IPS-NIHi7 (cell line): Measurements from ENCODE around the gene C5orf63.
"Not testable (repeated sequence)": the region's sequence is repeated elsewhere in the genome, so short reads cannot be mapped to it uniquely, and the experiment has no call there.

Experiments used
- DNase-seq: peaks from one replicate; pipeline ENCODE4 v3.0.0; 2012; ENCODE audit warnings: mixed read lengths; ENCODE audit errors: extremely low spot score

Gene C5orf63

DNA sequence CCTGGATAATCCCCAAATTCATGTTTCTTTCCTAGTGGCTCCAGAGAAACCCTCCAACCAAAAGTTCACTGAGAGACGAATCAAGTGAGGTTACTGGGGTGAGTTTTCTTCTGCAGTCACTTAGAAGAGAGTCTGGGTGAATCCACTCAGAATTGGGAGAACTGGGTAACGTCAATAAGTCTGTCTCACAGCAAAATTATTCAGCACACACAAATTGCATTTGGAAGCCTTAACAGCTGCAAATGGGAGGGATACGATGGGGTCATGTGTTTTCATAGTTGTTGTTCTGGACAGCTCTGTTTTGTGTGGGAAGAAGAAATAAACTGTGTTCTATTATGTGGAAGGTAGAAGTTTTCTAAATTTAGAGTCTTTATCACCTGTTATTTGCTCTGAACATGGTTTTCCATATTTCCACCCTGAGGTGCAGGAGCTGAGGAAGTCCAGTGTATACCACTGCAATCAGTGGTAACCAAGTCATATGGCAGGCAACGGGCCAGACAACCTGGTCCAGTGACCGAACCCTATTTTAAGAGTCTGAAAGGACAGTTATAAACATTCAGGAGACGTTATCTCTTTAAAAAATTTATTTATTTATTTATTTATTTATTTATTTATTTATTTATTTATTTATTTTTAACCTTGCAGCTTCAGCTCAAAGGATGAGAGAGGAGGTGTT lies 64.9 kb downstream of the C5orf63 start:
- no peak for DNase-seq

- no peak for DNase-seq
These were observed 65.8 kb downstream of the C5orf63 start for GRCh38 chr5:127007522-127007921.

GRCh38 chr5:127006744-127007143 lies 66.6 kb downstream of the C5orf63 start:
- DNase-seq: no peak

- DNase-seq: not testable (repeated sequence)
These were observed 68.0 kb downstream of the C5orf63 start for GRCh38 chr5:127005282-127005681.

GRCh38 chr5:127004721-127005120 lies 68.6 kb downstream of the C5orf63 start:
- DNase-seq: no peak

- no peak for DNase-seq
These were observed 69.4 kb downstream of the C5orf63 start for GRCh38 chr5:127003798-127004495.

- no peak for DNase-seq
These were observed 70.9 kb downstream of the C5orf63 start for GRCh38 chr5:127002390-127002789.

DNA sequence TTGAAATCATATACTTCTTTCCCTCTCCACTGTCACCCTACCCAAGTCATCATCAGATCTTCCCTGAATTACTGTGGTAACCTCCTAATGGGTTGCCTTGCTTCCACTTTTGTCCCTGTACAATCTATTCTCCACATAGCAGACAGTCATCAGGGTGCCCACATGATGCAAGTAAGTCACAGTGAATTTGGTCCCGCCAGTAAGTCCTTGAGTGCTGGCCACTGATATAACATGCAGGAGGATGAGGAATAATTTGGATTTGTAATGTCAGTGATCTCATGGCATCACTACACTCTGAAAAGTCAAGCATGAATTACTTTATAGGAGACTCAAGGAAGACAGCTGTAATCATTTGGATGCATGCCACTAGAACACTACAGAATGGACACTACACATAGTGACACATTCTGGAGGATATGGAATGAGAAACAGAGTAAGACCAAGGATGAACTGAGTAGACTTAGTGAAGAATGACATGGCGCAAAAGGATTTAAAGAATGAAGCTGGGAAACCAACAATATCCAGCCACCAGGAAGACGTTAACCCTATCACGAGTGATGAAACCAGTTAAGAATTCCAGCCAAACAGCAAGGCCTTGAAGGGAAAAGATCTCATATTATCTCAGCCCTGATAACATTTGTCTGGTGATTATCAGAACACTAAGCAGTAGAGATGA lies 71.5 kb downstream of the C5orf63 start:
- DNase-seq: no peak
